Heart left ventricle (tissue), 13 donors: ENCODE data around the gene COL19A1.

Source experiments
- POLR2A ChIP-seq, 2 donors: fragments of 450-650 bp; IDR thresholded peaks; one replicate each; pipeline ENCODE4 v1.6.1; 2017; ENCODE audit warnings: antibody characterized with exemption in 2 of 2, mild to moderate bottlenecking in 2 of 2, moderate library complexity in 2 of 2
- TF ChIP-seq, protein P1 (sequence below), 12 donors: fragments of 200-600 bp; sonication (generic) in 4 of 12; IDR thresholded peaks; one replicate each; pipeline versions ENCODE4 v1.5.0 to v1.8.0; 2018 to 2022; ENCODE audit warnings: antibody characterized with exemption in 12 of 12, mild to moderate bottlenecking in 5 of 12
- donor health status: ischemic (EF 13 %, LVEDD 7.1; RV severe dilation, severe dysfunction).
- donor health status: DM: no; HTN: yes; CAD: no.
- donor health status: DM: no; HTN: no; CAD: no.
- donor health status: ischemic (EF 25% LVEDD 6.9; RV normal size, moderate dysfunction).
- donor health status: ischemic (EF 25% LVEDD 5.7; RV mildly dilated, moderate dysfunction).
- donor health status: ischemic (EF 35%, LVEDD 5.7; RV mildly dilated, moderate dysfunction).
- donor health status: nonischemic (EF 11% LVEDD 7.7; RV severe dilation, severe dysfunction).
- donor health status: DM: yes; HTN: yes; CAD: no.
- donor health status: PGD.
- donor health status: ischemic (EF 29% LVEDD 5.4; RV normal size, mild dysfunction).
- donor health status: nonischemic (EF 23%, LVEDD 6.1; RV moderate dilation, normal function).

DNA sequence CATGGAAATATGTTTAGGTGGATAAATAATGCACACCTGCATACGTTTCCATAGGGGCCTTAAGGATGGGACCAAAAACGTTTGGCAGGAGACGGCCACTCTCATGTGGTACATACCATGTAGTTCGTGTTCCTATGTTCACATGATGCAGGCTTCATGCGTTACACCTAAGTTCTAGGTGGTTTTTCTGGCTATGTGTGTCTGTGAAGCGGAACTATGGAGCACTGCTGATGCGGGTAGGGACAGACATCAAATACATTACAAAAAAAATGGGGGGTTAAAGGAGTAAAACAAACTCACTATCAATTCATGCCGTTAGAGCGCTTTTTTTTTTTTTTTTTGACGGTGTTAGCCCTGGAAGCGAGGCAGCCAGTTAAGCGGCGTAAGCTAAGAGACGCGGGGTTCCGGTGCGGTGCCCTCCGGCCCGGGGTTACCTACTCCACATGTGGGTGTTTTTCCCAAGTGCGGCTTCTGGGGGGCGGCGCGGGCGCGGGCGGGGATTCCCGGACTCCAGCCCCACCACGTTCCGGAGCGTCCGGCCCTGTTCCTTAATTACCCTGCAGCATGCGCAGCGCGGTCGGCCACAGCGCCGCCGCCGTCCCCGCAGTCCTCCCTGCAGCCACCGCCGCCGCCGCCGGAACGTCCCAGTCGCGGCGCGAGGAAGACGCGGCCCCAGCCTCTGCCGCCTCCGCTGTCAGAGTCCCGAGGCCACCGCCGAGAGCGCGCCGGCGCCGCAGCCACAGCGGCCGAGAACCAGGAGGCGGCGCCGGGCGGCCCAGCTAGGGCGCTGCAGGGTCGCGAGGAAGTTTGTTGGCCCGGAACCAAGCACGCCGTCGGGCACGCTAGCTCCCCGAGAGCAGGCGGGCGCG is 648 bp downstream of the COL19A1 start:
- TF ChIP-seq, protein P1, sequence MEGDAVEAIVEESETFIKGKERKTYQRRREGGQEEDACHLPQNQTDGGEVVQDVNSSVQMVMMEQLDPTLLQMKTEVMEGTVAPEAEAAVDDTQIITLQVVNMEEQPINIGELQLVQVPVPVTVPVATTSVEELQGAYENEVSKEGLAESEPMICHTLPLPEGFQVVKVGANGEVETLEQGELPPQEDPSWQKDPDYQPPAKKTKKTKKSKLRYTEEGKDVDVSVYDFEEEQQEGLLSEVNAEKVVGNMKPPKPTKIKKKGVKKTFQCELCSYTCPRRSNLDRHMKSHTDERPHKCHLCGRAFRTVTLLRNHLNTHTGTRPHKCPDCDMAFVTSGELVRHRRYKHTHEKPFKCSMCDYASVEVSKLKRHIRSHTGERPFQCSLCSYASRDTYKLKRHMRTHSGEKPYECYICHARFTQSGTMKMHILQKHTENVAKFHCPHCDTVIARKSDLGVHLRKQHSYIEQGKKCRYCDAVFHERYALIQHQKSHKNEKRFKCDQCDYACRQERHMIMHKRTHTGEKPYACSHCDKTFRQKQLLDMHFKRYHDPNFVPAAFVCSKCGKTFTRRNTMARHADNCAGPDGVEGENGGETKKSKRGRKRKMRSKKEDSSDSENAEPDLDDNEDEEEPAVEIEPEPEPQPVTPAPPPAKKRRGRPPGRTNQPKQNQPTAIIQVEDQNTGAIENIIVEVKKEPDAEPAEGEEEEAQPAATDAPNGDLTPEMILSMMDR (IDR thresholded peaks at IDR 0.05): peak in 8 of 12 donors; percentile 6 to 50 (median 26)
- TF ChIP-seq POLR2A (IDR thresholded peaks at IDR 0.05): no peak
